ENCODE results near the gene CUBN. TPM values are rescaled to one million over a fixed set of nuclear protein-coding genes. Genes with fewer than 3 reads are reported as not detected.
A peak's percentile ranks its signal among the peaks of the same experiment; 100 is the strongest.

CUBN gene
- total and polyA plus RNA-seq, 9 of the 15 experiments (the other 6 are each of a cell fraction or from before 2014, with no cell fraction given), result 0.04 to 0.33 (median 0.09) TPM

DNA sequence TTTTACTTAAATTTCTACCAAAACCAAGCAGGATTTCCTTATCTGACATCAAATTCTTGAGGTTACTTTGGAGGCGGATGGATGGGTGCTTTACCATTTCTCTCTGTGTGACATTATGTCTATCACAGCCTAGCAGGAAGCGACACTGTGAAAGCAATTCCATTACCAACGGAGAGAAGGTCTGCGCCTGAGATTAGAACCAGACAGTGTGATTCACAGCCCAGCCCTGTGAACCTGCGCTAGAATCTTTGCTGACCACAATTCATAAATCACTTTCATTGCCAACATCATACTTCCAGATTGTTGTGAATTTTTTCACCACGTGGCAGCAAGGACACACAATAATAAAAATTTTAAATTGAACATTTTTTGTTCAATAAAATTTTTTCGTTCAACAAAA lies 126.5 kb downstream of the CUBN start (continued):
- TF ChIP-seq ZNF23 (CRISPR knock-in tag; IDR thresholded peaks at IDR 0.05), result no peak
- TF ChIP-seq, protein P1, sequence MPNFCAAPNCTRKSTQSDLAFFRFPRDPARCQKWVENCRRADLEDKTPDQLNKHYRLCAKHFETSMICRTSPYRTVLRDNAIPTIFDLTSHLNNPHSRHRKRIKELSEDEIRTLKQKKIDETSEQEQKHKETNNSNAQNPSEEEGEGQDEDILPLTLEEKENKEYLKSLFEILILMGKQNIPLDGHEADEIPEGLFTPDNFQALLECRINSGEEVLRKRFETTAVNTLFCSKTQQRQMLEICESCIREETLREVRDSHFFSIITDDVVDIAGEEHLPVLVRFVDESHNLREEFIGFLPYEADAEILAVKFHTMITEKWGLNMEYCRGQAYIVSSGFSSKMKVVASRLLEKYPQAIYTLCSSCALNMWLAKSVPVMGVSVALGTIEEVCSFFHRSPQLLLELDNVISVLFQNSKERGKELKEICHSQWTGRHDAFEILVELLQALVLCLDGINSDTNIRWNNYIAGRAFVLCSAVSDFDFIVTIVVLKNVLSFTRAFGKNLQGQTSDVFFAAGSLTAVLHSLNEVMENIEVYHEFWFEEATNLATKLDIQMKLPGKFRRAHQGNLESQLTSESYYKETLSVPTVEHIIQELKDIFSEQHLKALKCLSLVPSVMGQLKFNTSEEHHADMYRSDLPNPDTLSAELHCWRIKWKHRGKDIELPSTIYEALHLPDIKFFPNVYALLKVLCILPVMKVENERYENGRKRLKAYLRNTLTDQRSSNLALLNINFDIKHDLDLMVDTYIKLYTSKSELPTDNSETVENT (CRISPR knock-in tag; IDR thresholded peaks at IDR 0.05), result no peak
- TF ChIP-seq, protein P2, sequence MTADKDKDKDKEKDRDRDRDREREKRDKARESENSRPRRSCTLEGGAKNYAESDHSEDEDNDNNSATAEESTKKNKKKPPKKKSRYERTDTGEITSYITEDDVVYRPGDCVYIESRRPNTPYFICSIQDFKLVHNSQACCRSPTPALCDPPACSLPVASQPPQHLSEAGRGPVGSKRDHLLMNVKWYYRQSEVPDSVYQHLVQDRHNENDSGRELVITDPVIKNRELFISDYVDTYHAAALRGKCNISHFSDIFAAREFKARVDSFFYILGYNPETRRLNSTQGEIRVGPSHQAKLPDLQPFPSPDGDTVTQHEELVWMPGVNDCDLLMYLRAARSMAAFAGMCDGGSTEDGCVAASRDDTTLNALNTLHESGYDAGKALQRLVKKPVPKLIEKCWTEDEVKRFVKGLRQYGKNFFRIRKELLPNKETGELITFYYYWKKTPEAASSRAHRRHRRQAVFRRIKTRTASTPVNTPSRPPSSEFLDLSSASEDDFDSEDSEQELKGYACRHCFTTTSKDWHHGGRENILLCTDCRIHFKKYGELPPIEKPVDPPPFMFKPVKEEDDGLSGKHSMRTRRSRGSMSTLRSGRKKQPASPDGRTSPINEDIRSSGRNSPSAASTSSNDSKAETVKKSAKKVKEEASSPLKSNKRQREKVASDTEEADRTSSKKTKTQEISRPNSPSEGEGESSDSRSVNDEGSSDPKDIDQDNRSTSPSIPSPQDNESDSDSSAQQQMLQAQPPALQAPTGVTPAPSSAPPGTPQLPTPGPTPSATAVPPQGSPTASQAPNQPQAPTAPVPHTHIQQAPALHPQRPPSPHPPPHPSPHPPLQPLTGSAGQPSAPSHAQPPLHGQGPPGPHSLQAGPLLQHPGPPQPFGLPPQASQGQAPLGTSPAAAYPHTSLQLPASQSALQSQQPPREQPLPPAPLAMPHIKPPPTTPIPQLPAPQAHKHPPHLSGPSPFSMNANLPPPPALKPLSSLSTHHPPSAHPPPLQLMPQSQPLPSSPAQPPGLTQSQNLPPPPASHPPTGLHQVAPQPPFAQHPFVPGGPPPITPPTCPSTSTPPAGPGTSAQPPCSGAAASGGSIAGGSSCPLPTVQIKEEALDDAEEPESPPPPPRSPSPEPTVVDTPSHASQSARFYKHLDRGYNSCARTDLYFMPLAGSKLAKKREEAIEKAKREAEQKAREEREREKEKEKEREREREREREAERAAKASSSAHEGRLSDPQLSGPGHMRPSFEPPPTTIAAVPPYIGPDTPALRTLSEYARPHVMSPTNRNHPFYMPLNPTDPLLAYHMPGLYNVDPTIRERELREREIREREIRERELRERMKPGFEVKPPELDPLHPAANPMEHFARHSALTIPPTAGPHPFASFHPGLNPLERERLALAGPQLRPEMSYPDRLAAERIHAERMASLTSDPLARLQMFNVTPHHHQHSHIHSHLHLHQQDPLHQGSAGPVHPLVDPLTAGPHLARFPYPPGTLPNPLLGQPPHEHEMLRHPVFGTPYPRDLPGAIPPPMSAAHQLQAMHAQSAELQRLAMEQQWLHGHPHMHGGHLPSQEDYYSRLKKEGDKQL (CRISPR knock-in tag; IDR thresholded peaks at IDR 0.05; ENCODE audit: borderline replicate concordance), result no peak
- no peak for TF ChIP-seq BDP1 (IDR thresholded peaks at IDR 0.05; ENCODE audit: insufficient read depth, insufficient read length)
- no peak for TF ChIP-seq PHTF2 (CRISPR knock-in tag; IDR thresholded peaks at IDR 0.05)
- TF ChIP-seq STAT5A (IDR thresholded peaks at IDR 0.05; ENCODE audit: borderline replicate concordance, low read length), result peak; percentile 94
- no peak for TF ChIP-seq ILF3 (IDR thresholded peaks at IDR 0.05; ENCODE audit: borderline replicate concordance)
- TF ChIP-seq HMG20B (CRISPR knock-in tag; IDR thresholded peaks at IDR 0.05), result no peak
- TF ChIP-seq ZNF311 (CRISPR knock-in tag; IDR thresholded peaks at IDR 0.05), result no peak
- peak; percentile 92 for TF ChIP-seq SMARCE1 (IDR thresholded peaks at IDR 0.05)
- no peak for TF ChIP-seq STAT5B (CRISPR knock-in tag; IDR thresholded peaks at IDR 0.05)
- TF ChIP-seq, protein P3, sequence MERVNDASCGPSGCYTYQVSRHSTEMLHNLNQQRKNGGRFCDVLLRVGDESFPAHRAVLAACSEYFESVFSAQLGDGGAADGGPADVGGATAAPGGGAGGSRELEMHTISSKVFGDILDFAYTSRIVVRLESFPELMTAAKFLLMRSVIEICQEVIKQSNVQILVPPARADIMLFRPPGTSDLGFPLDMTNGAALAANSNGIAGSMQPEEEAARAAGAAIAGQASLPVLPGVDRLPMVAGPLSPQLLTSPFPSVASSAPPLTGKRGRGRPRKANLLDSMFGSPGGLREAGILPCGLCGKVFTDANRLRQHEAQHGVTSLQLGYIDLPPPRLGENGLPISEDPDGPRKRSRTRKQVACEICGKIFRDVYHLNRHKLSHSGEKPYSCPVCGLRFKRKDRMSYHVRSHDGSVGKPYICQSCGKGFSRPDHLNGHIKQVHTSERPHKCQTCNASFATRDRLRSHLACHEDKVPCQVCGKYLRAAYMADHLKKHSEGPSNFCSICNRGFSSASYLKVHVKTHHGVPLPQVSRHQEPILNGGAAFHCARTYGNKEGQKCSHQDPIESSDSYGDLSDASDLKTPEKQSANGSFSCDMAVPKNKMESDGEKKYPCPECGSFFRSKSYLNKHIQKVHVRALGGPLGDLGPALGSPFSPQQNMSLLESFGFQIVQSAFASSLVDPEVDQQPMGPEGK (CRISPR knock-in tag; IDR thresholded peaks at IDR 0.05; ENCODE audit: borderline replicate concordance), result no peak
- no peak for TF ChIP-seq FOXJ3 (CRISPR knock-in tag; IDR thresholded peaks at IDR 0.05)
- TF ChIP-seq TARDBP (IDR thresholded peaks at IDR 0.05), result no peak
- peak; percentile 79 for TF ChIP-seq ETV5 (CRISPR knock-in tag; IDR thresholded peaks at IDR 0.05; ENCODE audit: low read depth)
- TF ChIP-seq, protein P4, sequence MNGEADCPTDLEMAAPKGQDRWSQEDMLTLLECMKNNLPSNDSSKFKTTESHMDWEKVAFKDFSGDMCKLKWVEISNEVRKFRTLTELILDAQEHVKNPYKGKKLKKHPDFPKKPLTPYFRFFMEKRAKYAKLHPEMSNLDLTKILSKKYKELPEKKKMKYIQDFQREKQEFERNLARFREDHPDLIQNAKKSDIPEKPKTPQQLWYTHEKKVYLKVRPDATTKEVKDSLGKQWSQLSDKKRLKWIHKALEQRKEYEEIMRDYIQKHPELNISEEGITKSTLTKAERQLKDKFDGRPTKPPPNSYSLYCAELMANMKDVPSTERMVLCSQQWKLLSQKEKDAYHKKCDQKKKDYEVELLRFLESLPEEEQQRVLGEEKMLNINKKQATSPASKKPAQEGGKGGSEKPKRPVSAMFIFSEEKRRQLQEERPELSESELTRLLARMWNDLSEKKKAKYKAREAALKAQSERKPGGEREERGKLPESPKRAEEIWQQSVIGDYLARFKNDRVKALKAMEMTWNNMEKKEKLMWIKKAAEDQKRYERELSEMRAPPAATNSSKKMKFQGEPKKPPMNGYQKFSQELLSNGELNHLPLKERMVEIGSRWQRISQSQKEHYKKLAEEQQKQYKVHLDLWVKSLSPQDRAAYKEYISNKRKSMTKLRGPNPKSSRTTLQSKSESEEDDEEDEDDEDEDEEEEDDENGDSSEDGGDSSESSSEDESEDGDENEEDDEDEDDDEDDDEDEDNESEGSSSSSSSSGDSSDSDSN (IDR thresholded peaks at IDR 0.05; ENCODE audit: borderline replicate concordance in 1 of 2, low read depth in 2 of 2, low read length in 2 of 2), result no peak
- peak; percentile 77; the same call in 1 of the 2 replicates for TF ChIP-seq CC2D1A (IDR thresholded peaks at IDR 0.05)
- TF ChIP-seq HNRNPUL1 (IDR thresholded peaks at IDR 0.05; ENCODE audit: low read length), result no peak

All from K562 (cell line).